ENCODE results near the gene TNFRSF18.

DNA sequence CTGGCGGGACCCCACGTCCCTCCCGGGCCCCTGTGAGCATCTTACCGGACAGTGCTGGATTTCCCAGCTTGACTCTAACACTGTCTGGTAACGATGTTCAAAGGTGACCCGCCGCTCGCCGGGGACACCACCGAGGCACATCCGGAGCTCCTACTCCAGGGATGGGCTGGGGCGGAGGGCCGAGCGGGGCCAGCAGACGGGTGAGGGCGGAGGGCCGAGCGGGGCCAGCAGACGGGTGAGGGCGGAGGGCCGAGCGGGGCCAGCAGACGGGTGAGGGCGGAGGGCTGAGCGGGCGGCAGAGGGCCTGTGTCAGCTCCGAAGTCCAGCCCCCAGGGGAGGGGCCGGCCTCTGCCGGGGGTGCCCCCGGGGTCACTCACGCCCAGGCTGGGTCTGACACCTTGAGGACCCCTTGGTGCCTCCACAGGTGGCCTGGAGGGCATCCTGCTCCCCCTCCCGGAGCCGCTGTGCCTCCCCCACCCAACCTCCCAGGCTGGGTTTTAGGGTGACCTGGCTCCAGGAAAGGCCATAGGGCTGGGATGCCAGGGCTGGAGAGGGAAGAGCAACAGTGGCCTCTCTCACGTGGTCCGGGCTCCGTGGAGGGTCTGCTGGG lies 38.4 kb downstream of the TNFRSF18 start:
- TF ChIP-seq CTCF (conservative IDR thresholded peaks at IDR 0.05; ENCODE audit: low read length) (no peak), EZH2phosphoT487 (IDR thresholded peaks at IDR 0.05; ENCODE audit: borderline replicate concordance) (no peak)
